ENCODE measurements around the gene GRID1. TPM values are rescaled to one million over a fixed set of nuclear protein-coding genes. Genes with fewer than 3 reads are reported as not detected.

The GRID1 gene
- total and polyA plus RNA-seq, 8 donors, result 0.31 to 8.5 (median 1.0) TPM; not detected in 1

DNA sequence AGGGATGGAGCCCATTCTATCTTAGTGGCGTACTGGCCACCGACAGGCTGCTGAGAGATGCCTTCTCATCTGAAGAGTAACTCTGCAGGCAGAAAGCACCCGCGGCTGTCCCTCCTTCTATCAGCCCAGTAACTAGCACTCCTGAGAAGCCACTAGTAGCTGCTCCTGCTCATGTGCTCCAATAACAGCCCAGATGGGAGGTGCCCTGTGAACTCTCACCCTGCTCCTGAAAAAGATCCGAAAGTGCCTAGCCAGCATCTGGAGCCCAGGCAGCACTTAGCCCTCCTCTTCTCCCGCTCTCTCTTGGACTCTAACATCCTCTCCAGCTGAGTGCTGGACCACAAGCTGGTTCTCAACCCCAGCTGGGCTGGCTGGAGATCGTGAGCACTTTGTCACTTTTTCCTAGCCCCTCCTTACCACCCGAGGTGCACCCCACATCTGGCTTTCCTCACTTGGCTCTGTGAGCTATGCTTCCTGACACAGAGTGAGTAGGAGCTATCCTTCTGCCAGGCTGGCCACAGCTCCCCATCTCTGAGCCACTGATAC is 239.2 kb downstream of the GRID1 start:
- Histone ChIP-seq H3K4me1 (no peaks in the 10 kb centered on the region), H3K36me3 (peaks cover 0 to 6% (median 0%) of the 10 kb centered on the region in 4 donors), H3K9me3 (peaks cover 0 to 6% (median 0%) of the 10 kb centered on the region in 4 donors), H3K27me3 (no peaks in the 10 kb centered on the region), H3K4me3 (no peak overlapping the region), H3K27ac (no peak overlapping the region)
- DNase-seq, result peak in 1 of 2 donors; percentile 20
- 62 to 72% (median 65%) methylated on average over 7 to 8 of the region's 8 CpGs for WGBS, 5 donors
- TF ChIP-seq, protein P1, sequence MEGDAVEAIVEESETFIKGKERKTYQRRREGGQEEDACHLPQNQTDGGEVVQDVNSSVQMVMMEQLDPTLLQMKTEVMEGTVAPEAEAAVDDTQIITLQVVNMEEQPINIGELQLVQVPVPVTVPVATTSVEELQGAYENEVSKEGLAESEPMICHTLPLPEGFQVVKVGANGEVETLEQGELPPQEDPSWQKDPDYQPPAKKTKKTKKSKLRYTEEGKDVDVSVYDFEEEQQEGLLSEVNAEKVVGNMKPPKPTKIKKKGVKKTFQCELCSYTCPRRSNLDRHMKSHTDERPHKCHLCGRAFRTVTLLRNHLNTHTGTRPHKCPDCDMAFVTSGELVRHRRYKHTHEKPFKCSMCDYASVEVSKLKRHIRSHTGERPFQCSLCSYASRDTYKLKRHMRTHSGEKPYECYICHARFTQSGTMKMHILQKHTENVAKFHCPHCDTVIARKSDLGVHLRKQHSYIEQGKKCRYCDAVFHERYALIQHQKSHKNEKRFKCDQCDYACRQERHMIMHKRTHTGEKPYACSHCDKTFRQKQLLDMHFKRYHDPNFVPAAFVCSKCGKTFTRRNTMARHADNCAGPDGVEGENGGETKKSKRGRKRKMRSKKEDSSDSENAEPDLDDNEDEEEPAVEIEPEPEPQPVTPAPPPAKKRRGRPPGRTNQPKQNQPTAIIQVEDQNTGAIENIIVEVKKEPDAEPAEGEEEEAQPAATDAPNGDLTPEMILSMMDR (IDR thresholded peaks at IDR 0.05), result no peak
- TF ChIP-seq POLR2AphosphoS5 (IDR thresholded peaks at IDR 0.05) (no peak), EP300 (IDR thresholded peaks at IDR 0.05) (no peak), POLR2A (IDR thresholded peaks at IDR 0.05) (no peak)
- intact Hi-C loops (cut with DNase I; ENCODE audit: low total_unique reads), result no loop called here

DNA sequence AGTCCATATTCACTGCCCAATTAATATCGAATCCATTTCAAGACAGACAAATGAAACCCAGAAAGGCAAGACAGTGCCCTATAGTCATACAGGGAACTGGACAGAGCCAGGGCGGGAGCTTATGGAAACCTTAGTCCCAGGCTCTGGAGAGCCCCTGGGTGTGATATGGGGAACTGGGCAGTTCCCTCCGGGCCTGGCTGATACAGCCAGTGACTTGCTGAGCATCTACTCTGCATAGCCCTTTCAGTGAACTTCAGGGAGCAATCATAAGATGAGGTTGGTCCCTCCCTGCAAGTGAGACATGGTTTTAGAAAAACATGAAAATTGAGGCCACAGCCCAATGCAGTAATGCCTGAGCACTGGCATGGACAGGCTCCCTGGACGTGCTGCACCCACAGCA is 241.9 kb downstream of the GRID1 start:
- no peak overlapping the region for H3K4me3 ChIP-seq
- WGBS, 5 donors, result 72 to 86% (median 80%) methylated on average over 4 of the region's 4 CpGs

DNA sequence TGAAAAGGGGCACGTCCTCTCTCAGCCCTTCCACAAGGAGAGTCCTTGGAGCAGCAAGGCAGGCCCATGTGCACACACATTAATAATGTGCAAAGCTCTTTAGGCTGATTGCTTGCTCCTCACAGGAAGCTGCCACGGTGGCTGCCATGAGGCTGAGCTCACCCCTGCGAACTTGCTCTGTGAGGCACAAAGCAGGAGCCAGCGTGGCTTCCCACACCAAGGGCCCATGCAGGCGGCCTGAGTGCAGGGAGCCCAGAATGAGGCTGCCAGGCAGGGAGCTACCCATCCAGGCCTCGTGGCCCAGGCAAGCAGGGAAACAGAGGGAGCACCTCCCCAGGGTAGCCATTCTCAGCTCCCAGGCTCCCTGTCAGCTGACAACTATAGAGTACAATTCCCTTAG is 242.9 kb downstream of the GRID1 start:
- intact Hi-C loops (cut with DNase I; ENCODE audit: low total_unique reads), result no loop called here
- no peak for TF ChIP-seq EP300 (IDR thresholded peaks at IDR 0.05)
- TF ChIP-seq, protein P1 (IDR thresholded peaks at IDR 0.05), result no peak
- no peak for TF ChIP-seq POLR2A (IDR thresholded peaks at IDR 0.05)
- TF ChIP-seq POLR2AphosphoS5 (IDR thresholded peaks at IDR 0.05), result no peak
- Histone ChIP-seq H3K4me3 (no peak overlapping the region), H3K27ac (no peak overlapping the region), H3K9me3 (no peaks in the 10 kb centered on the region), H3K27me3 (no peaks in the 10 kb centered on the region), H3K36me3 (no peaks in the 10 kb centered on the region), H3K4me1 (no peaks in the 10 kb centered on the region)
- 34 to 72% (median 56%) methylated on average over 4 to 6 of the region's 6 CpGs for WGBS, 5 donors
- DNase-seq, result no peak

More for the DNA sequence above, 241.9 kb downstream of the GRID1 start:
- TF ChIP-seq, protein P1 (IDR thresholded peaks at IDR 0.05), result no peak
- no peaks in the 10 kb centered on the region for H3K36me3 ChIP-seq
- intact Hi-C loops (cut with DNase I; ENCODE audit: low total_unique reads), result no loop called here
- H3K27ac ChIP-seq, result no peak overlapping the region
- H3K27me3 ChIP-seq, result no peaks in the 10 kb centered on the region
- DNase-seq, result no peak
- no peaks in the 10 kb centered on the region for H3K9me3 ChIP-seq
- H3K4me1 ChIP-seq, result no peaks in the 10 kb centered on the region

DNA sequence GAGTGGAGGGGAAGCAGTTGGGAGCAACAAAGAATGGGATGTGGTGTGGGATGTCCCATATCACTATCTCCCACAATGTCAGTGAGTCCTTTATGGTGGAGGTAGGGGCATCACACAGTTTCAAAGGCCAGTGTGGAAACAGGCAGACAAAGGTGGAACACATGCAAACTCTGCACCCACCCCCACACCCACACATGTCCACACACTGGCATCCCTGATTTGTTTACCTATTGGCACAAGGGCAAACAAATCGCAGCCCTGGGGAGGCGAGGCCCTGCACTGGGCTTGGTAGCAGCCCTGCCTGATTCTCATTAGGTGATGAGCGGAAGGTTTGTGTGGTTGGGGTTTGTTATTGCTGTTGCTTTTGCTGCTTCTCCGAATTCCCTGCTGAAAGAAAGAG is 243.3 kb downstream of the GRID1 start:
- DNase-seq, result no peak
- Histone ChIP-seq H3K9me3 (no peaks in the 10 kb centered on the region), H3K4me3 (no peak overlapping the region), H3K27ac (no peak overlapping the region), H3K36me3 (no peaks in the 10 kb centered on the region), H3K27me3 (no peaks in the 10 kb centered on the region), H3K4me1 (no peaks in the 10 kb centered on the region)
- intact Hi-C loops (cut with DNase I; ENCODE audit: low total_unique reads), result no loop called here
- TF ChIP-seq POLR2AphosphoS5 (IDR thresholded peaks at IDR 0.05), result no peak
- TF ChIP-seq, protein P1 (IDR thresholded peaks at IDR 0.05), result no peak
- TF ChIP-seq POLR2A (IDR thresholded peaks at IDR 0.05), result no peak
- no peak for TF ChIP-seq EP300 (IDR thresholded peaks at IDR 0.05)
- 54 to 70% (median 62%) methylated on average over 4 of the region's 4 CpGs for WGBS, 5 donors
